GM12878 (cell line): ENCODE measurements around the gene CD82. TPM values are rescaled to one million over a fixed set of nuclear protein-coding genes. Genes with fewer than 3 reads are reported as not detected.

Experiments
- JUND ChIP-seq: IDR thresholded peaks from 2 replicates; pipeline ENCODE4 v1.6.1; 2012; ENCODE audit warnings: low read depth, mild to moderate bottlenecking, low read length, improper control_type of control experiment, moderate library complexity
- KAT2A ChIP-seq: conservative IDR thresholded peaks from 2 replicates; pipeline ENCODE4 v1.6.1; 2011; ENCODE audit warnings: low read depth, low read length; ENCODE audit not compliant: control insufficient read depth
- NFYB ChIP-seq: IDR thresholded peaks from 2 replicates; pipeline ENCODE4 v1.6.1; 2011; ENCODE audit warnings: low read depth, mild to moderate bottlenecking, low read length, improper control_type of control experiment, moderate library complexity; ENCODE audit not compliant: insufficient read depth
- SIX5 ChIP-seq: IDR thresholded peaks from 2 replicates; pipeline ENCODE4 v1.6.1; 2011; ENCODE audit warnings: mild to moderate bottlenecking, low read depth, low read length, moderate library complexity; ENCODE audit not compliant: severe bottlenecking
- STAT3 ChIP-seq: IDR thresholded peaks from 2 replicates; pipeline ENCODE4 v1.6.1; 2011; ENCODE audit warnings: low read depth, low read length, improper control_type of control experiment
- polyA plus RNA-seq, 11 experiments: library from polyadenylated mRNA; depleted of rRNA in 4 of 11; unstranded in 6 of 11; stranded (reverse) in 5 of 11; fragments of >200 nt; fragmentation: Nextera tagmentation in 4 of 11; fragmentation: Illumina TruSeq in 1 of 11; extraction: Ambion mirVana in 4 of 11; extraction: Trizol in 1 of 11; gene quantifications; 1 replicate in 1 of 11; 2 replicates in 10 of 11; pipeline versions ENCODE4 v1.2.1 to v1.2.3, GENCODE V29; 2011 to 2016; ENCODE audit warnings: inconsistent platforms in 2 of 11, missing spikeins in 2 of 11, low read depth in 1 of 11
- total RNA-seq, 4 experiments: library from RNA; depleted of rRNA in 3 of 4; stranded (reverse); fragments of >200 nt in 3 of 4; fragmentation: Illumina TruSeq in 1 of 4; extraction: Trizol in 1 of 4; gene quantifications; 2 replicates each; pipeline versions ENCODE4 v1.2.1 to v1.2.3, GENCODE V29; 2013 to 2021
- TF ChIP-seq, protein P1 (sequence below): fragments of 450-650 bp; IDR thresholded peaks from 2 replicates; pipeline ENCODE4 v1.6.1; 2016; ENCODE audit warnings: mild to moderate bottlenecking, moderate library complexity, borderline replicate concordance

The CD82 gene
- total and polyA plus RNA-seq, 10 of the 15 experiments (the other 5 are each of a cell fraction or from before 2014, with no cell fraction given): 5.2 to 180 (median 84.7) TPM

GRCh38 chr11:44568658-44569473 lies 3.4 kb downstream of the CD82 start (continued):
- TF ChIP-seq JUND (no peak), NFYB (no peak), STAT3 (no peak), KAT2A (no peak), SIX5 (no peak)
- TF ChIP-seq, protein P1, sequence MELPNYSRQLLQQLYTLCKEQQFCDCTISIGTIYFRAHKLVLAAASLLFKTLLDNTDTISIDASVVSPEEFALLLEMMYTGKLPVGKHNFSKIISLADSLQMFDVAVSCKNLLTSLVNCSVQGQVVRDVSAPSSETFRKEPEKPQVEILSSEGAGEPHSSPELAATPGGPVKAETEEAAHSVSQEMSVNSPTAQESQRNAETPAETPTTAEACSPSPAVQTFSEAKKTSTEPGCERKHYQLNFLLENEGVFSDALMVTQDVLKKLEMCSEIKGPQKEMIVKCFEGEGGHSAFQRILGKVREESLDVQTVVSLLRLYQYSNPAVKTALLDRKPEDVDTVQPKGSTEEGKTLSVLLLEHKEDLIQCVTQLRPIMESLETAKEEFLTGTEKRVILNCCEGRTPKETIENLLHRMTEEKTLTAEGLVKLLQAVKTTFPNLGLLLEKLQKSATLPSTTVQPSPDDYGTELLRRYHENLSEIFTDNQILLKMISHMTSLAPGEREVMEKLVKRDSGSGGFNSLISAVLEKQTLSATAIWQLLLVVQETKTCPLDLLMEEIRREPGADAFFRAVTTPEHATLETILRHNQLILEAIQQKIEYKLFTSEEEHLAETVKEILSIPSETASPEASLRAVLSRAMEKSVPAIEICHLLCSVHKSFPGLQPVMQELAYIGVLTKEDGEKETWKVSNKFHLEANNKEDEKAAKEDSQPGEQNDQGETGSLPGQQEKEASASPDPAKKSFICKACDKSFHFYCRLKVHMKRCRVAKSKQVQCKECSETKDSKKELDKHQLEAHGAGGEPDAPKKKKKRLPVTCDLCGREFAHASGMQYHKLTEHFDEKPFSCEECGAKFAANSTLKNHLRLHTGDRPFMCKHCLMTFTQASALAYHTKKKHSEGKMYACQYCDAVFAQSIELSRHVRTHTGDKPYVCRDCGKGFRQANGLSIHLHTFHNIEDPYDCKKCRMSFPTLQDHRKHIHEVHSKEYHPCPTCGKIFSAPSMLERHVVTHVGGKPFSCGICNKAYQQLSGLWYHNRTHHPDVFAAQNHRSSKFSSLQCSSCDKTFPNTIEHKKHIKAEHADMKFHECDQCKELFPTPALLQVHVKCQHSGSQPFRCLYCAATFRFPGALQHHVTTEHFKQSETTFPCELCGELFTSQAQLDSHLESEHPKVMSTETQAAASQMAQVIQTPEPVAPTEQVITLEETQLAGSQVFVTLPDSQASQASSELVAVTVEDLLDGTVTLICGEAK: no peak
- TF ChIP-seq, all 136 proteins: peak for 59
